ENCODE data around the gene ADGRL1.

Gene ADGRL1

DNA sequence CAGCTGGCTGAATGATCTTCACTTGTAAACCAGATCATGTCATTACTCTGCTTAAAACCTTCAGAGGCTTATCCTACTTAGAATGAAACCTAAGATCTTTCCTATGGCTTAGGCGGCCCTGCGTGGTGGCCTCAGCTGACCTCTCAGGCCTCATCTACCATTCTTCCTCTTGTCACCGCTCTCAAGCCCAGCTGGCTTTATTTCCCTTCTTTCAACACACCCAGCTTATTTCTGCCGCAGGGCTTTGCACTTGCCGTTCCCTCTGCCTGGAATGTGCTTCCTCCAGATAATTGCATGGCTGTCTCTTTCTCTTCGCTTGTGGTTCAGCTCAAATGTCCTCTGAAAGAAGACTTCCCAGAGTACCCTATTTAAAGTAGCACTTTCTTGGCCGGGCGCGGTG lies 66.0 kb downstream of the ADGRL1 start:
- DNase-seq (ENCODE audit: low read depth in 2 of 2) = no peak

DNA sequence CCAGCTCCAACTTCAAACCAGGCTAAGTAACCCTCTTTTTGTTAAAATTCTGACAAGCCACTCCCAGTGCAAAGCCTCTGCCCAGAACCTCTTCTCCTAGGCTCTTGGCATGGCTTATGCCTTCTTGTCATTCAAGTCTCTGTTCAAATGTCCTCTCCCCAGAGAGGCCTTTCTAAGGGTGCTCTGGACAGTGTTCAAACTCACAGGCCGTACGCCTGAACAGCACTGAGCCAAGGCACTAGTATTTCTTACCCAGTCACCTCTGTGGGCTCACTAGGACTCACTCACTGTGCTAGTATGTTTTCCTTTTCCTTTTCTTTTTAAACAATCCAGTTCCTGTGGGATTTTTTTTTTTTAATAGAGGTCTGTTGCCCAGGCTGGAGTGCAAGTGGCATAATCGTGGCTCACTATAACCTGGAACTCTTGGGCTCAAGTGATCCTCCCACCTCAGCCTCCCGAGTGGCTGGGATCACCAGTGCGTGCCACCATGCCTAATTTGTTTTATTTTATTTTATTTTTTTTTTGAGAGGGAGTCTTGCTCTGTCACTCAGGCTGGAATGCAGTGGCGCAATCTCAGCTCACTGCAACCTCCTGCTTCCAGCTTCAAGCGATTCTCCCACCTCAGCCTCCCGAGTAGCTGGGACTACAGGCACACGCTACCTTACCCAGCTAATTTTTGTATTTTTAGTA lies 67.2 kb downstream of the ADGRL1 start:
- DNase-seq (ENCODE audit: low read depth in 2 of 2) = no peak

DNA sequence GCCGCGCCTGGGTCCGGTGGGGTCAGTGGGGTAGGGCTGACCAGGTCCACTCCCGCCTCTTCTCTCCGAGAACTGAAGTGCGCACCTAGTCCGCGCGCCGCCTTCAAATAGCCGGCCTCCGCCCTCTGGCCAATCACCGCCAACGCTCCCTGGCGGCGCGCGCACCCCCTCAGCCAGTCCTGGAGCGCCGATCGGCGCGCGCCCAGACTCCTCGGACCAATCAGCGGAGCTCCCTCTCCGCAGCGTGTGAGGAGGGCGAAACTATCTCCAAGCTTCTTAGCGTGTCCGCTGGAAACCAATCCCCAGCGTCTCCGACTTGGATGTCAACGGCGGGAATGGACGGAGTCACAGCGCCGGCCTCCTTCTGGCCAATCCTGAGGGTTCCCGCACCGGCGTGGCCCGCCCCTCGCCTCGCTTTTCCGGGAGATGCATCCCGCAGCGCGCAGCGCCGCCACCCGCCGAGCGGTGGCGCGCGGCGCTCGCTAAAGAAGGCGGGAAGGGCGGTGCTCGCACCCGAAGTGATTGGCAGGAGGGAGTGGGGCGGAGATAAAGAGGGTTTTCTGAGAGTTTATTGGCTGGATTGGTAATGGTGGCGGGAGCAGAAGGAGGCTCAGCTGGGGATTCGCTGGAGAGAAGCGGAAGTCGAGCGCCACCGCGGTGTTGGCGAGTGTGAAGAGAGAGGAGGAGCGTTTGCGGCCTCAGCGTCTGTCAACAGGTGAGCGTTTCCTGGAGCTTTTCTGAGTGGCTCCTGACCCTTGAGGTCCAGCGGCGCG lies 69.3 kb downstream of the ADGRL1 start, which contains the start of gene ASF1B:
ASF1B (minus strand) TSS at position 81 of the 773 bp plus-strand sequence. CDS start 133 bp downstream, outside the sequence.
- DNase-seq (ENCODE audit: low read depth in 2 of 2) = peak; percentile 91 to 95

DNA sequence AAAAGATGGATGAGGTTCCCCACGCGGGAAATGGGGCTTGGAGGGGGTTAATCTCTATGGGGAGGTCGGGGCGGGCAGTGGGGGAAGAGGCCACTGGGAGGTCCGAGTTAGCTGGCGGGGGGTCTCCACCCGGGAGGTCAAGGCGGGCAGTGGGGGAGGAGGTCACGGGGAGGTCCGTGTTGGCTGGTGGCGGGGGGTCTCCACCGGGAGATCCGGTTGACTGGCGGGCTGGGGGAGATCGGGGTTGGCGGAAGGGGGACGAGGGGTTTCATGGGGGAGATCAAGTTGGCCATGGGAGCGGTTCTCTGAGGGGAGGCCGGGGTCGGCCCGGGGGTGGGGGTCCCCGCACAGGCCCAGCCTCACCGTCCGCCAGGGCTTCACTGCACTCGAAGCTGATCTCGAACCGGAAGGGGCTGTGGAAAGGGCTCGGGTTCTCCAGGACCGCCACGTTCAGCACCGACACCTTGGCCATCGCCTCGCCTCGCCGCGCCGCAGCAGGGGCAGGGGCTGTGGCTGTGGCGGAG lies 69.9 kb downstream of the ADGRL1 start:
- DNase-seq (ENCODE audit: low read depth in 2 of 2) = no peak

DNA sequence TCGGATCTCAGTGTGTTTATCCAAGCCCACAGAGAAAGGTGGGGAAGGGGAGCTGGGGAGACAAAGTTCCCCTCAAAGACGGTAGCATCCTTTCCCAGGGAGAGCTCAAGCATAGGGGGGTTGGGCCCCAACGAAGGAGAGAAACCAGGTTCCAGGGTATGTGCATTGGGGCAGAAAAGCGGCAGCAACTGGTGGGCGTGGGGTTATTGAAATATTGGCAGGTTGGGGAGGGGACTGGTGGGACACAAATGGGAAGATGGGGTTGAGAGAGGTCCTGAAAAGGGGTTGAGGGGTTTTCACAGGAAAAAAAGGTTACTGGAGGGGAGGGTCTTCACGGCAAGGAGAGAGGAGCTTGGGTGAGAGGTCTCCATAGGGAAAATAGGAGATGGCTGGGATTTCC lies 70.6 kb downstream of the ADGRL1 start:
- no peak for DNase-seq (ENCODE audit: low read depth in 2 of 2)

DNA sequence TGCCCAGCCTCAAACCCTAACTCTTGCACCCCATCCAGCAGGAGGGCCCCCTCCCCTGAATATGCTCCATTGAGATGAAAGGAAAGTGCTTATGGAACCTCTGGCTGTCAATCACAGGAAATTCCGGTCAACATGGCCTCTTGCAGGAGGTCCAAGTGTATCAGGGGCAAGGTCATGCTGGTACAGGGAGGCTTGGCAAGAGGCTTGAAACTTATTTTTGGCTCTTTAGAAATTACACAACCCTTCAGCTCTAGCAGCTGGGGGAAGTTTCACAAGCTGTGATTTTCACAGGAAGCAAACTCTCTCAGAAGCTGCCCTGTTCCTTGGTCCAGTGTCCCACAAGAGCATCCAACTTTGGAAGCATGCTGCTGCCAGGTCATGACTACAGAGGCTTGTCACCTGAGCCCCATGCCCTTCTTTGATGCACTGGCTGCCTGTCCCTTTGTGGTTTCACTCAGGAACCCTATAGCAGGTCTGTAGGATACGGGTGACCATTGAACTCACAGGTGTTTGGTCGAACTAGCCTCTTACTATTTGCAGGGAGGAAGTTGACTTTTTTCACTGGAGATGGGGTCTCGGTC lies 78.0 kb downstream of the ADGRL1 start:
- DNase-seq (ENCODE audit: low read depth in 2 of 2) = no peak

DNA sequence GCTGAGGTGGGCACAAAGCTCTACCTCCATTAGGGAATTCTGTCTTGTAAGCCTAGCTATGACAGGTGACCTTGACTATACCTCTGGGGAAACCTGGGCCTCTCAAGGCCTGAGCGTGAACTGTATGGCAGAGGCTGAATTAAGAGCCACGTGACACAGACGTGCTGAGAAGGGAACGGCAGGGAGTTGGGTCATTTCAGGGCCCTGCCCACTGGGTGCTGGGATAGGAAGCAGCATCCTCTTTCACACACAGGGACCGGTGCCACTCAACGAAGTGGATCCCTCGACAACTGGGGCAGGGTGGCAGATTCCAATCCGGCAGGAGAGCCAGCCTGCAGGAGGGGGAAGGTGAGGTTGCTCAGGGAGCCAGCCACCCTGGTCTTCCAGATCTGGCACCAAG lies 78.8 kb downstream of the ADGRL1 start:
- no peak for DNase-seq (ENCODE audit: low read depth in 2 of 2)

DNA sequence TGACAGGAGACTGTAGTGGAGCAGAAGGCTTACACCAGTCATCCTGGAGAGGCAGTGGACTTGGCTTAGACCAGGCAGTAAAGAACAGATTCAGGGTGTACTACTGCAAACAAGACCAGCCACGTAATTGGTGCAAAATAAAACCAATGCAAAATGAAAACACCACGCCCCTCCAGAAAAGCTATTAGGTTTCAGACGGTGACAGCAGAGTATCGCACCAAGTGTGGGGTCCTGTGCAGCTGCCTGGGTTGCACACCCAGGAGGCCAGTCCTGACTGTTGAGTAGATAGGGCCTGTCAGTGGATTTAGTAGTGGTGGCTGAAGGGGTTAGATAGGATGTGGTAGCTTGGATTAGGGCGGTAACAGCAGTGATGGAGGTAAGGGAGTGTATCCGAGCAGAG lies 83.0 kb downstream of the ADGRL1 start:
- DNase-seq (ENCODE audit: low read depth in 2 of 2) = no peak

DNA sequence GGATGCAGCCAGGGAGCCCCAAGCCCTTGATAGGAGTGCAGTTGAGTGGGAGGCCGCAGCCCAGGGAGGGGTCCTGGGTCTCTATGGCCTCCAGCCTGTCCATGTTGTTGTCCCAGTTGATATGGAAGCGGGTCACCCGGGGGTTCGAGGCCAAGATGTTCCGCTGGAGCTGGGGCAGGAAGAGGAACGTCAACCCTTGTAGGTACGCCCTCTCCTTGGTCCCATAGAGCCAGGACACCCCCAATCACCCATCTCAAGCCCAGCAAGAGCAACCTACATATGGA lies 85.5 kb downstream of the ADGRL1 start:
- no peak for DNase-seq (ENCODE audit: low read depth in 2 of 2)

DNA sequence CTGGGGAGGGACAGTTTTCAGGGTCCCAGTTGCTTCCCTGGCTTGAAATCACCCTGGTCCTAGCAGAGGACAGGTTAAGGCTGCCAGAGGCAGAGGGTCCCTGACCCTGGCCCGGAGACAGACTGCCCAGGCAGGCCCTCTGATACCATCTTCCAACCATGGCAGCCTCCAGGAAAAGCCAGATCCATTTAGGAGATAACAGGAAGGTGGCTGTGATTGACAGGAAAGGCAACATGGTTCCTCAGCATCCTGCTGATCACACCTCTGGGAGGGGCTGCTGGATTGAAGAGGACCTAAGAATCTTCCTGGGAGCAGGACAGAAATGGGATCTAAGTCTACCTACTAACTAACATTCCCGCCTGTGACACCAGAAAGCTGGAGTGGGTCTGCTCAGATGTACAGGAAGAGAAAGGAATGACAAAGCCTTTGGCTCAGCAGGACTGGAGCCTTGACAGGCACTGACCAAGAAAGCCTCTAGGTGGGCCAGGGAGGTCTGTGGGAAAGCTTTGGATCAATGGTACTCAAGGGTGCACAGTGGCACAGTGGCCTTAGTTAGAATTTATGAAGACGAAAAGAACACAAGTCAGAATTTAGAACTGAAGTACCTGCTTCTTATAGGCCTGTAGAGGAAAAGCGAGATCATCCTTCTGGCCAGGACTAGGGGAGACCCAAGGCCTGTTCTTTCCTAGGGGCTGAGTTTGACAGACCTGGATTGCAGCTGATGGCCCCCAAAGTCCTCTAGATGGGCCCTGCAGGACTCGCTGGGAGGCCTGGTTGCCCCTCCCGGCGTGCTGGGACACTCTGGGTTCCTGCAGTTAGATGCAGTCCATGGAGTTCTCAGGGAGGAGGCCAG lies 86.1 kb downstream of the ADGRL1 start:
- no peak for DNase-seq (ENCODE audit: low read depth in 2 of 2)

DNA sequence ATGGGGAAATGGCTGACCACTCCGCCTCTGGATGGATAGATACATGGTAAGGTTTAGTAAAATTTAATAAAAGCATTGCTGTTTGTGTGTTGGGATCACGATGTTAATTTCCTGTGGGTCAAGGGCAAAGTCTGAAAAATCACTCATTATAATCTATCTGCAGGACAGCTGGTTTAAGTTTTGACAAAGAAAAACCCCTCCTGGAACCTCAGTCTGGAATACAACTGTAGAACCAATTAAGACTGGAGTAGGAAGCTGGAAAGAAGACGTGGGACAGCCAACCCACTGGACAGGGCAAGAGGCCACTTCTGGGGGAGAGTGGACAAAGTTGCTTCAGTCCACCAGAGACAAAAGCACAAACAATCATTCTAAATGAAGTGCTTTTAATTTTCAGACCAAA lies 86.8 kb downstream of the ADGRL1 start:
- DNase-seq (ENCODE audit: low read depth in 2 of 2) = no peak

DNA sequence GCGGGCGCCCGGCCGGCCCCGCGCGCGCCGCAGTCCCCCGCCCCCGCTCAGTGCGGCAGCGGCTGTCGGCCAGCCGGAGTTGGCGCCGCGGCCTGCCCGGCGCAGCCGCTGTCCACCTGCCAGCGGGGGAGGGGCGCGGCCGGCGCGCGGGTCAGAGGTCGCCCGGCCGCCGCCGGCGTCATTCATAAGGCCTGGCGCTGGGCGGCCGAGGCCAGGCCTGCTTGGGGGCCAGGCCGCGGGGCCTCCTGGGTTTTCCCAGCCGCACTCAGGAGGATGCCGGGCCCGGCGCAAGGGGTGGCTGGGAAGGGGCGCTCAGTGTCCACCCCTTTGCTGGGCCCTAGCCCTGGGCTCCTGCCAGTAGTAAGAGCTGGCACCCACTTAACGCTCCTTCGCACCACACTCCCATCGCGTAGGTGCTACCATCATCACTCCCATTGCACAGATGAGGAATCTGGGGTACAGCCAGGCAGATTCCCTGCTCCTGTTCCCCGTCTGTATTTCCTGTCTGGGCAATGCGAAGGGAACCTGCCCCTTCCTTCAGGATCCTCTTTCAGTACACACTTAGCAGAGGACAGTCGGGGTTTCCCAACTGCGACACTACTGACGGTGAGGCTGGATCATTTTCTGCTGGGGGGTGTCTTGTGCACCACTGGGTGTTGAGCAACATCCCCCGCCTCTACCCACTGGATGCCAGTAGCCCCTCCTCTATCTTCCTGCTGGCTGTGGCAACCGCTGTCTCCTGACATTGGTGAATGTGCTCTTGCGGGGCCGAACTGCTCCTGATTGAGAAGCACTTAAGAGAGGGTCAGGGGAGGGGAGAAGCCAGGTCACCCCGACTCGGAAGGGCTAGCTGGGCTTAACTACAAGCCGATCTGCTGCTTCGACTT lies 87.6 kb downstream of the ADGRL1 start:
- DNase-seq (ENCODE audit: low read depth in 2 of 2) = no peak

DNA sequence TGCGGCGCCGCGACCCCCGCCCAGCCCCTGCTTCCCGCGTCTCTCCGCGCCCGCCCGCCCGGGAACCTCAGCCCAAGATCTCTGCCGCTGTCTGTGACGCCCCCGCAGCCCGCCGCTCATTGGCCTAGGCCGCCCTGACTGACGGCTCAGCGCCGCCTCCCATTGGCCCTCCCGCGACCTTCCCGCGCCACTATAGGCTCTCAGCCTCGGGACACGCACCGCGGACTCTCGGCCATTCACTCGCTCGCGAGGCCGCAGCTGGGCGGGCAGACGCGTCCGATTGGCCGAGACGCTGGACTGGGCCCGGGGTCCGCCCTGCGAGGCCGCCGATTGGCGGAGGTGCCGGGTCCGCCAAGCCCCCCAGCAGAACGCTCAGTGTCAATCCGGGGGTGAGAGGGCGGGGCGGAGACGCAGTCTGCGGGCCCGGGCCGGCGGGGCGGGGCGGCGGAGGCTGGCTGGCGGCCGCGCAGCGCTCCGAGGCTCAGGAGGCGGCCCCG lies 88.3 kb downstream of the ADGRL1 start, which contains the start of gene PRKACA:
PRKACA (minus strand) TSS at position 95 of the 497 bp plus-strand sequence. CDS start 215 bp downstream, outside the sequence.
- peak; percentile 97 for DNase-seq (ENCODE audit: low read depth in 2 of 2)

DNA sequence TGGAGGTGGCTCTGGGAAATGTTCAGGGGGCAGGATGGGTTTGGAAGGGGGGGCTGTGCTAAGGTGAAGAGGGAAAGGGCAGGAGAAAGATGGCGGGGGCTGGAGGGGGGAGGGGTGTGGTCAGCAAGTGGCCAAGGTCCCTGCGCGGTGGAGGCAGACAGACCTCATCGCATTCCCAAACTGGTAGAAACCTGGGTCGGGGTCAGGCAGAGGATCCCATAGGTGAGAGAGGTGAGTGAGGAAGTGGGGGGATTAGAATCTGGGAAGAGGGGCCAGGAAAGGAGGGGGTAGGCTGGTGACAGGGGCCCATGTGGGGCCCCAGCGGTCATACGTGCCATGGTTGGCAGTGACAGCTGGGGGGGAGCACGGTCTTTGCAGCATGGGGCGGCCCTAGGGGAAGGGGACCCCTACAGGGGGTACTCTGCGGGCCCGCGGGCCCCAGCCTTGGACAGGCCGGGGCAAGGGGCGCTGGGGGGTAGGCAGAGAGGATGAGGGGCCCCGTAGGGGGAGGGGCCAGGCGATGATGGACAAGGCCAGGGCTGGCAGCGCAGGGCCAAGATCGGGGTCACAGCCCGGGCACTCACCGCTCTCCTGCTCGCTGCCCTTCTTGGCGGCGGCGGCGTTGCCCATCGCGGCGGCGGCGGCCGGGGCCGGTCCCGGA lies 88.9 kb downstream of the ADGRL1 start:
- DNase-seq (ENCODE audit: low read depth in 2 of 2) = no peak

DNA sequence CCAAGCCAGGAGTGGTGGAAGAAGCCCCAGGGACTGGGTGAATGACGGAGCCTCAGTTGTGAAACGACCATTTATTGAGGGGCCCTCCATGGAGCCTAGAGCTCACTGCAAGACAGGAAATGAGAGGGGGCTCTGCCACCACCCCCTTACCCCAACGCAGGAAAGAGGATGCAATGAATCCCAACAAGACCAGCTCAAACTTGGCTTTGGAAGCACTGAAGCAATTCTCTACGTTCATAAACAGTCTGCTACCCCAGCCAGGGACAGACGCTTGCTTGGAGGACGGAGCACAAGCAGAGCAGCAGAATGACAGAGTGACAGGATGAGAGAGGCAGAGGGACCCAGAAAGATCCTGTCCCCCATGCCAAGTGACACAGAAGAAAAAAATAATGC lies 89.4 kb downstream of the ADGRL1 start:
- no peak for DNase-seq (ENCODE audit: low read depth in 2 of 2)

DNA sequence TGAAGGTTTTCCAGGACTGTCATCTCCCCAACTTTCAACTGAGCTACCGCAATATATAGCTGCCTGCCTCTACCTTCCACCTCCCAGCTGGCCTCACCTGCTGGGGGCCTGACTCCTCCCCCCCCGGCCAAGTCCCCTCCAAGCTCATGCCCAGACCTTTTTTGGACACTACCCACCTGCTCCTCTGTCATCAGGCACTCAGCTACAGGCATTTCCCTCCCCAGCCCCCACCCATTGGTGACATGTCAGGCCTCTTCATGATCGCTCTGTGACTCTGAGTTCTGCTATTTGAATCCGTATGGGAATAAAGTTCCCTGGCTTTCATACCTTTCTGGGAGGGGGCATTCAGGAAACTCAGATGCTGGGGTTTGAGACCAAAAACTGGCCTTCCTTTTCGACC lies 90.2 kb downstream of the ADGRL1 start:
- no peak for DNase-seq (ENCODE audit: low read depth in 2 of 2)

DNA sequence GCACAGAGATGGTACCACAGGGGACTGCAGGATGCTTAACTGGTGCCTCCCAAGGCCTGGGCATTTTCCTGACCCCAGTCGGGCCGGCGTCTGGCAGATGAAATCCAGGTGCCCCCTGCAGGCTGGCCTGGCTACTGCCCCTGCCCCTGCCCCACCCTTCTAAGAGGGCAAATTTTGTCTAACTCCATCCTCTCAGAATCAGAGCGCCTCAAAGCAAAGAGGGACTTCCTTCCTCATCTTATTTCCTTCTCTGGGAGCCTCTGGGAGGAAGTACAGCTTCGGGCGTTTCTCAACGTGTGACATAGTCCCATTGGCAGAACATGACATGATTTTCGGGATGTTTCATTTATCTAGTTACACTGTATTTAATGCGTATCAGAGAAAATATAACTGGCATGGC lies 91.1 kb downstream of the ADGRL1 start:
- peak in 1 of 2 donors; percentile 13 for DNase-seq (ENCODE audit: low read depth in 2 of 2)

DNA sequence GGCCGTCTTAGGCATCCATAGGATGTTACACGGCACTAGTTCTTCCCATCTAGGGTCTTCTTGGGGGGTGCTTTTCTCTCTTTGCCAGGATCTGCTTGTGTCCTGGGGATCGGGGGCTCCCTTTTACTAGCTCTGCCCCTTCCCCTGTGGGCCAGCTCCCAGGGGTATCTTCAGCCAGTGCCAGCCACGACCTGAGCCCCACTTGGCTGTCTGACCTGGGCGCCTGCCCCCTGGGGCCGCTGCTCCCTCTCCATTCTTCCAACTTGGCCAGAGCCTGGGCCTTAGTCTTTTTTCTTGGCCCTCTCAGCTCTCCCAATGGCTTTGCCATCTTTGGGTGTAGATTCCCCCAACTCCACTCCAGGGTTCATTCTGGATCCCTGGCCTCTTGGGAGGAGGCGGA lies 91.5 kb downstream of the ADGRL1 start:
- DNase-seq (ENCODE audit: low read depth in 2 of 2) = no peak

DNA sequence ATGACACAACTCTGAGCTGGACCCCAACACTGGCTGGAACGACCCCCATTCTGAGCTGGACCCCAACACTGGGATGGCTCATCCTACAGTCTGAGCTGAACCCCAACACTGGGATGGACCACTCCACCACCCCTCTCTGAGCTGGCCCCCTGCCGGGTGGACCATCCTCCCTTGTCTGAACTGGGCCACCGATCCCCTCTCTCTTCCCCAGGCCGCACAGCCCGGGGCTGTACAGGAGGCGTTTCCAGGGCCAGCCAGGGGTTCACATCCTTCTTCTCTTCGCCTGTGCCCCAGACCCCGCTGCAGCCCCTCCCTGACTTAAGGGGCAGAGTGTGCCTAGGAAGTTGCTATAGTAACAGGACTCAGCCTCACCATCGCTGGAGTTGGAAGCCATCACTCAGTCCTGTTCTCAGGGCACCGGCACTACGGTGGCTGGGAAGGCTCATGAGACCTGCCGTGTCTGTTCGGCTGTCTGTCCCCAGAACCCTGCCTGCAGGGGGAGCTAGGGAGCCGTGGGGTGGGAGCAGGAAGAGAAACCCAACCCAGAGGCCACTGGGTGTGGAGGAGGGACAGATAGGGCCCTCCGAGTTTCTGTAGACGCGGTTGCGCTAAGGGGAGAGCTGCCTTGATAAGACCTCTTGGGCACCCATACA lies 92.1 kb downstream of the ADGRL1 start:
- peak in 1 of 2 donors; percentile 14 for DNase-seq (ENCODE audit: low read depth in 2 of 2)
